GM21723 (cell line): Measurements from ENCODE around the gene ARHGAP26.

Experiments
- ATAC-seq: cut with Tn5 transposase; IDR thresholded peaks from one replicate; pipeline ENCODE4 v1.9.1; 2021; ENCODE audit warnings: mild to moderate bottlenecking, moderate library complexity; ENCODE audit not compliant: unreplicated experiment

ARHGAP26 gene

GRCh38 chr5:142810743-142811290 is 40.6 kb downstream of the ARHGAP26 start:
- no peak for ATAC-seq

- no peak for ATAC-seq
These were observed 41.8 kb downstream of the ARHGAP26 start for GRCh38 chr5:142811866-142812557.

GRCh38 chr5:142813220-142813619 is 43.0 kb downstream of the ARHGAP26 start:
- no peak for ATAC-seq

- ATAC-seq: no peak
These were observed 43.9 kb downstream of the ARHGAP26 start for GRCh38 chr5:142814122-142814521.

DNA sequence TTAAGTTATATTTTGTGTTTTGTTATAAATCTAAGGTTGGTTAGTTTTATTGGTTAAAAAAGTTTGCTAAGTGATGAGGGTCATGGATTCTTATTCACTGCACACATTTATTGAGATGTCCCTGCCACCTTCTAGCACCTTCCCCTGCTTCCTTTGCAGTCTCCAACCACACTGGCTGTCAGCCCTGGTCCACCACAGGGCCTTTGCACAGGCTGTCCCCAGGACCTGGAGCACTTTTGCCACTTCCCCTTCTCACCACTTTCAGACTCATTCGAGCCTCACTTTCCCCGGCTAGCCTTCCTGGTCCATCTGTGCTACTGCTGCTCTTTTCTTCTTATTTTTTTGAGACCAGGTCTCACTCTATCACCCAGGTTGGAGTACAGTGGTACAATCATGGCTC is 45.3 kb downstream of the ARHGAP26 start:
- no peak for ATAC-seq

DNA sequence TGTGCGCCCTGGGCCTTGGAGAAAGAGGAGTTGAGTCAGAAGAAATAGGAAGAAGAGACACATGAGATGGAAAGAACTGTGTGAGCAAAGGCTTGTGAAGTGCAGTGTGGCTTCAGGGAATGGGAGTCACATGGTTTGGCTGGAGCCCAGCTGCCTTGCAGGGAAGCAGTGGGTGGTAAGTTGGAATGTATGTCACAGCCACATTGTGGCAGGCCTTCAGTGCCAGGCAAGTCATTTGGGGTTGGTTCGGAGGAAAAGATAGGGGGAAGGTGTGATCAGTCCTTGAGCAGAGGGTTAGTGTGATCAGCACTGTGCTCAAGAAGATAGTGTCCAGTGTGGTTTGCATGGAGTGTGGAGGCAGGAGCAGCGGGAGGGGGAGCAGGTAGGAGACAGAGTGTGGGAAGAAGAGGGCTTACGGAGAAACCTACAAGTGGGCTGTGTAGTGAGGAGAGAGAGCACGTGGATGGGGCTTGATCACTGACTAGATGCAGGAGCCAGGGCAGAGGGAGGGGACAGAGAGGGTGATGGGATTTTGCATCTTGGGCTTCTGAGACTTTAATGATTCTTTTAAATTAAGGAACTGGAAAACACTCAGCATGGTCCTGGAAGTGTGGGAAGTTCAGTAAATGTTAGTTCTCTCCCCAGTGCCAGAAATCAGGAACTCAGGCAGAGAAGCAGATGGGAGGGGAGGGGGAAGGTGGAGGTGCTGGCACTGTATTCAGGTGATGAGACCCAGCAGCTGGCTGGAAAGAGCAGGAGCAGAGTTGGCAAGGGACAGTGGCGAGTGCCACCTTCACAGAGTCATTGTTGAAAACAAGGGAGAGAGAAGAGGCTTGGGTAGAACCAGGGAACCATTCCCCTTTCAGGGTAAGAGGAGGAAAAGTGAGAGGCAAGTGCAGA is 46.6 kb downstream of the ARHGAP26 start:
- ATAC-seq: no peak

DNA sequence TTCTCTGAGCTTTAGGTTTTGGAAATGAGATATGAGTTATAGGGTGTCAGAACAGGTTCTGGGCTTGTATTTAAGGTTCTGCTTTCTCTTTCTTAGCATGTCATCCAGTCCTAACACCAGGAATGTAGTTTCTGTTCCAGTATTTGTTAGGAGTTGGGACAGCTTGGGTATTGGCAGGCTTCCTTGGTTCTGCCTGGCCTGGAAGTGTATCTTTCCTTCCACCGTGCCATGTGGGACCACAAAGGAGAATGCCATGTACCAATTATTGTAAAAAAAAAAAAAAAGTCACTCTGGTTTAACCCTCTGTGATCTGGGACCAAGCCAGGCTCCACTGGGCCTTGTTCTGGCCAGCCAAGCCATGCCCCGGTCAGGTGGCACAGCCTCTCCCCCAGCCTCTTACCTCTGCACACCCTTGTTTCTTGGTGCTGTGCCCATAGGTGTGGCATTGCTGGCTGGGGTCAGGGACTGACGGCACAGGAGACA is 47.8 kb downstream of the ARHGAP26 start:
- no peak for ATAC-seq

DNA sequence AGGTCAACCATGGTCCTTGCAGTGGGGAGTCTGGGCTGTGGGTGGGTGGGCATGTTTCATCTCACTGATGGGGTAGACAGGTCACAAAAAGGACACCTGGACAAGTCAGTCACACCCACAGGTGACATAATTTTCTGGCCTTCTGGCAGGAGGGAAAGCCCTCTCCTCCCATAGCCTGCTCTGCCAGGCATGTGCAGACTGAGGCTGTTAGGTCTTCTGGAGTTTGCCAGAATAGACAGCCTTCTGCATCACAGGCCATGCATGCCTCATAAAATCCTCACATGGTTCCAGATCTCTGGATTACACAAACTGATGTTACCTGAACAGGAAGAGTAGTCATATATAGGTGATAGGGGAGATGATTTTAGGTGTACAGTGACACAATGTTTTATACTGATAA is 49.1 kb downstream of the ARHGAP26 start:
- no peak for ATAC-seq

DNA sequence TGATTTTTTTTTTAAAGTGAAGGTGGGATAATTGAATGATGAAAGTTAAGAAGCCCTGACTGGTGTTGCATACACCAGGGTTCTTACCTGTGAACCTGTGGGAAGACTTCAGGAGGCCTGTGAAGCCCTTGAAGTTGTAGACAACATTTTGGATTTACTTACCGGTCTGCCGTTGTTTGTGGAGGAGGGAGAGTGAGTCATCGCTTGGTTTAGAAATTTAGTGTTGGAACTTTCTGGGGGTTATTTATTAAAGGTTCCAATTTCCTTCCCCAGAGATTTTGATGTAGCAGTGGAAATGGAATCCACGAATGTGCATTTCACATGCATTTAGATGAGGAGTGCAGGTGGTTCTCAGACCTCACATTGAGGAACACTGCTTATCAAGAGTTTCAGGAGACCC is 49.6 kb downstream of the ARHGAP26 start:
- no peak for ATAC-seq

- ATAC-seq: no peak
These were observed 50.3 kb downstream of the ARHGAP26 start for GRCh38 chr5:142820447-142820846.

GRCh38 chr5:142821034-142821732 is 51.0 kb downstream of the ARHGAP26 start:
- no peak for ATAC-seq

- no peak for ATAC-seq
These were observed 51.7 kb downstream of the ARHGAP26 start for GRCh38 chr5:142821733-142822487.

DNA sequence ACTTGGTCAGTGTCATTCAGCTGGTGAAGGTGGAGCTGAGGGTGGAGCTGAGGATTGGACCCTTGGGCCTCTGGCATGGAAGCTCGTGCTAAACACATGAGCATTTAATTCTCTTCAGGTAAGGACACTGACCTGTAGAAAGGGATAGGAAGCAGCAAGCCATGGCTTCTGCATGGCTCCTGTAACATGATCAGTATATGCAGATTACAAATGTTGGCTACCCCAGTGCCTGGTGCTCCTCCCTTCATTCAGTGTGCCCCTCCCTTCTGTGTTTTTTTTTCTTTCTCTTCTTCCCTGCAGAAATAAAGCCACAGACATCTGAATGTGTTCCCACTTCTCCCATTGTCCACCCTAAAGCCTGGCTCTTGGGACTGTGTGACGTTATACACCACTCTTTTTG is 52.9 kb downstream of the ARHGAP26 start:
- ATAC-seq: no peak

- ATAC-seq: no peak
These were observed 53.6 kb downstream of the ARHGAP26 start for GRCh38 chr5:142823806-142824205.

GRCh38 chr5:142824391-142824790 is 54.2 kb downstream of the ARHGAP26 start:
- ATAC-seq: no peak

GRCh38 chr5:142825378-142826089 is 55.4 kb downstream of the ARHGAP26 start:
- ATAC-seq: no peak

- ATAC-seq: no peak
These were observed 55.9 kb downstream of the ARHGAP26 start for GRCh38 chr5:142826093-142826492.

DNA sequence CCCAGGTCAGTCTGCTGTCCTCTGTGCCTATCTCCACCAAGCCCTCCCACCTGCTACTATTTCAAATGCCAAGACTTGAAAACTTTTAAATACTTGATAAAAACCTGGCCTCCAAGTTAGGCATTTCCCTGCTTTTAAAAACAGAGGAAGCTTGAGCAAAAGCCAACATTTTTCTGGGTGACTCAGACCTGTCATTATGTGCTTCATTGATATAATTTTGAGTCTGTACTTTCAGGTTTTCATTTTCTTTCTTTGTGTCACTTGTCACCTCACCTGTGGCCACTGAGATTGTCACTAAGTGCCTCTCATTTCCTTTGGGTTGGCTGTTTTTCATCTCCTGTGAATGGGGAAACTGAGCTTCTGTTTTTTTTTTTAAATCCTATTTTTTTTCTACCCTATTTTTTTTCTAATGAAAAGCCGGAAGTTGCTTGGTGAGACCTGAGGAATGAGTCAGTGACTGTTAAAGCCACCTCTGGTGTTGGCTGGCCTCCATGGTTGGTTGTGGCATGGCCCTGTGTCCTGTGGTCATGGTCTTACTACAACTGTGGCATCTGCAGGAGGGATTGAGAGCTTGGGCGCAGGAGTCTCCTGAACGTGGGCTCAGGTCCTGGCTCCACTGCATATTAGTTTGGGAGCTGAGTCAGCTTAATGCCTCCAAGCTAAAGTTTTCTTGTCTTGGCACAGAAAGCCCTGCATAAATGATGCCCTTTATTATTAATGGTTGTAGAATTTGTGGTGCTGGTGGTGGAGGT is 56.7 kb downstream of the ARHGAP26 start:
- ATAC-seq: no peak

GRCh38 chr5:142827934-142828576 is 57.9 kb downstream of the ARHGAP26 start:
- no peak for ATAC-seq
